ENCODE measurements around the gene TRIM24.

TRIM24 gene

GRCh38 chr7:138502023-138502767 lies 42.1 kb downstream of the TRIM24 start:
- no peak for TF ChIP-seq CTCF (IDR thresholded peaks at IDR 0.05)

GRCh38 chr7:138505361-138505873 lies 45.4 kb downstream of the TRIM24 start:
- TF ChIP-seq CTCF (IDR thresholded peaks at IDR 0.05) = no peak

- no peak for TF ChIP-seq CTCF (IDR thresholded peaks at IDR 0.05)
These were observed 46.7 kb downstream of the TRIM24 start for GRCh38 chr7:138506764-138507163.

DNA sequence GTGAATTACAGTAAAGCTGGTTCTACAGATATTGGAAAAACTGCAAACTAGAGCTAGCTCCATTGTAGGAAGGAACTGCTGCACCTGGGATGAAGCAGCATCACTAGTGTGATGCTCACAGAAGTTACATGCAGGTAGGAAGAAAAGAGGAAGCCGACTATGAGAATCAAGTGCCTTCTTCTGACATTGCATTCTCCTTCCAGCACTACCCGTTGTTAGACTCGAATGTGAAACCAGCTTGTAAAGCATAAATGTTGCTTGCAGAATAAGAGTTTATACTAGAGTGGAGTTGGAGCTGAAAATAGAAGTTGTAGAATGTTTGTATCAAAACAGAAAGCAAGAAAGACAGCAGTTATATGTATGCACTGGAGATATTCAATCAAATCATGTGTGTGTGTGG lies 49.9 kb downstream of the TRIM24 start:
- TF ChIP-seq CTCF (IDR thresholded peaks at IDR 0.05) = no peak

DNA sequence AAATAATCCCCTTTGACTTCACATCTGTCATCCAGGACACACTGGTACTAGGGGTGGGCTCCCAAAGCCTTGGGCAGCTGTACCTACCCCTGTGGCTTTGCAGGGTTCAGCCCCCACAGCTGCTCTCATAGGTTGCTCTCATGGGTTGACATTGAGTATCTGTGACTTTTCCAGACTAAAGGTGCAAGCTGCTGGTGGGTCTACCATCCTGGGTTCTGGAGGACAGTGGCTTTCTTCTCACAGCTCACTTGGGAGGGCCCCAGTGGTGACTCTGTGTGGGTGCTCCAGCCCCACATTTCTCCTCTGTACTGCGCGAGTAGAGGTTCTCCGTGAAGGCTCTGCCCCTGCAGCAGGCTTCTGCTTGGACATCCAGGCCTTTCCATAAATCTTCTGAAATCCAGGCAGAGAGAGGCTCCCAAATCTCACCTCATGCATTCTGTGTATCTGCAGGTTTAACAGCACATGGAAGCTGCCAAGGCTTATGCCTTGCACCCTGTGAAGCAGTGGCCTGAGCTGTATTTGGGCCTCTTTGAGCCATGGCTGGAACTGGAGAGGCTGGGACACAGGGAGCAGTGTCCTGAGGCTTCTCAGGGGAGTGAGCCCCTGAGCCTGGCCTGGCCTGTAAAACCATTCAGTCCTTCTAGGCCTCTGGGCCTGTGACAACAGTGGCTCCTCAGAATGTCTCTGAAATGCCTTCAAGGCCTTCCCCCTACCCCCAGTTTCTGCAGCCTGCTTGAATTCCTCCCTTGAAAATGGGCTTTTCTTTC lies 52.2 kb downstream of the TRIM24 start:
- no peak for TF ChIP-seq CTCF (IDR thresholded peaks at IDR 0.05)

DNA sequence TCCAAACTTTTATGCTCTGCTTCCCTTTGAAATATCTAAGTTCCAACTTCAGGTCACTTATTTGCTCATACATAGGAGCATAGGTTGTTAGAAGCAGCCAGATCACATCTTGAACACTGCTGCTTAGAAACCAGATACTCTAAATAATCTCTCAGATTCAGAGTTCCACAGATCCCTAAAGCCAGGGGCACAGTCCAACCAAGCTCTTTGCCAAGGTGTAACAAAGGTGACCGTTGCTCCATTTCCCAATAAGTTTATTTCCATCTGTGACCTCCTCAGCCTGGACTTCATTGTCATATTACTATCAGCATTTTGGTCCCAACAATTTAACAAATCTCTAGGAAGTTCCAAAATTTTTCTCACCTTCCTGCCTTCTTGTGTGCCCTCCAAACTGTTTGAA lies 52.8 kb downstream of the TRIM24 start:
- no peak for TF ChIP-seq CTCF (IDR thresholded peaks at IDR 0.05)

DNA sequence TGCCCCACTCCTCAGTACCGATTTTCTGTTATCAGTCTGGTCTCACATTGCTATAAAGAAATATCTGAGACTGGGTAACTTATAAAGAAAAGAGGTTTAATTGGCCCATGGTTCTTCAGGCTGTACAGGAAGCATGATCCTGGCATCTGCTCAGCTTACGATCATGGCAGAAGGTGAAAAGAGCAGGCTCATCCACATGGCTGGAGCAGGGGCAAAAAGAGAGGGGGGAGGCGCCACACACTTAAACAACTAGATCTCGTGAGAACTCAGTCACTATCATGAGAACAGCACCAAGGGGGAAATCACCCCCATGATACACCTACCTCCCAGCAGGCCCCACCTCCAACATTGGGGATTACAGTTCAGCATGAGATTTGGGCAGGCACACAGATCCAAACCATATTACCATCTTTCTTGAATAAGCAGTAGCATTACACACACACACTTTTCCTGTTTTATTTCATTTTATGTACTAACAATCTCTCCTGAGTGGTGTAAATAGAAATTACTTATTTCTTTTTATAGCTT lies 53.3 kb downstream of the TRIM24 start:
- no peak for TF ChIP-seq CTCF (IDR thresholded peaks at IDR 0.05)
